ENCODE measurements around the gene NAGS.
"Not testable (repeated sequence)": the region's sequence is repeated elsewhere in the genome, so short reads cannot be mapped to it uniquely, and the experiment has no call there.

Gene NAGS

GRCh38 chr17:44004077-44004760 lies at the start of gene NAGS:
NAGS (plus strand) TSS chr17:44004622; CDS start chr17:44004664, 42 bp downstream.
- DNase-seq (ENCODE audit: low read depth): peak; percentile 20

GRCh38 chr17:43956222-43956621 lies 48.2 kb upstream of the NAGS start:
- no peak for DNase-seq (ENCODE audit: low read depth)

GRCh38 chr17:43958748-43959352 lies 45.6 kb upstream of the NAGS start:
- DNase-seq (ENCODE audit: low read depth): peak; percentile 44

GRCh38 chr17:43961292-43961691 lies 43.1 kb upstream of the NAGS start:
- DNase-seq (ENCODE audit: low read depth): not testable (repeated sequence)

GRCh38 chr17:43961954-43962353 lies 42.5 kb upstream of the NAGS start:
- no peak for DNase-seq (ENCODE audit: low read depth)

- no peak for DNase-seq (ENCODE audit: low read depth)
Observed at GRCh38 chr17:43962479-43962878, 41.9 kb upstream of the NAGS start.

GRCh38 chr17:43966276-43966675 lies 38.1 kb upstream of the NAGS start:
- no peak for DNase-seq (ENCODE audit: low read depth)

- no peak for DNase-seq (ENCODE audit: low read depth)
Observed at GRCh38 chr17:43967251-43967875, 37.1 kb upstream of the NAGS start.

- no peak for DNase-seq (ENCODE audit: low read depth)
Observed at GRCh38 chr17:43970366-43970765, 34.1 kb upstream of the NAGS start.

- DNase-seq (ENCODE audit: low read depth): not testable (repeated sequence)
Observed at GRCh38 chr17:43971436-43971835, 33.0 kb upstream of the NAGS start.

GRCh38 chr17:43972444-43973212 lies 31.8 kb upstream of the NAGS start:
- DNase-seq (ENCODE audit: low read depth): not testable (repeated sequence)

- no peak for DNase-seq (ENCODE audit: low read depth)
Observed at GRCh38 chr17:43974382-43975266, 29.8 kb upstream of the NAGS start.

GRCh38 chr17:43975898-43976297 lies 28.5 kb upstream of the NAGS start:
- no peak for DNase-seq (ENCODE audit: low read depth)

- no peak for DNase-seq (ENCODE audit: low read depth)
Observed at GRCh38 chr17:43976963-43977837, 27.2 kb upstream of the NAGS start.

GRCh38 chr17:43978078-43978477 lies 26.3 kb upstream of the NAGS start:
- no peak for DNase-seq (ENCODE audit: low read depth)

GRCh38 chr17:43979011-43979410 lies 25.4 kb upstream of the NAGS start:
- no peak for DNase-seq (ENCODE audit: low read depth)

GRCh38 chr17:43979671-43980070 lies 24.8 kb upstream of the NAGS start:
- no peak for DNase-seq (ENCODE audit: low read depth)

- no peak for DNase-seq (ENCODE audit: low read depth)
Observed at GRCh38 chr17:43982171-43982570, 22.3 kb upstream of the NAGS start.

- DNase-seq (ENCODE audit: low read depth): no peak
Observed at GRCh38 chr17:43983196-43983514, 21.3 kb upstream of the NAGS start.

- DNase-seq (ENCODE audit: low read depth): no peak
Observed at GRCh38 chr17:43983515-43984411, 20.7 kb upstream of the NAGS start.
